ENCODE data around the gene ALDH3A2. TPM values are rescaled to one million over a fixed set of nuclear protein-coding genes. Genes with fewer than 3 reads are reported as not detected.

The ALDH3A2 gene
- total RNA-seq, 2 donors from 2014 or later: 128 to 131 TPM

DNA sequence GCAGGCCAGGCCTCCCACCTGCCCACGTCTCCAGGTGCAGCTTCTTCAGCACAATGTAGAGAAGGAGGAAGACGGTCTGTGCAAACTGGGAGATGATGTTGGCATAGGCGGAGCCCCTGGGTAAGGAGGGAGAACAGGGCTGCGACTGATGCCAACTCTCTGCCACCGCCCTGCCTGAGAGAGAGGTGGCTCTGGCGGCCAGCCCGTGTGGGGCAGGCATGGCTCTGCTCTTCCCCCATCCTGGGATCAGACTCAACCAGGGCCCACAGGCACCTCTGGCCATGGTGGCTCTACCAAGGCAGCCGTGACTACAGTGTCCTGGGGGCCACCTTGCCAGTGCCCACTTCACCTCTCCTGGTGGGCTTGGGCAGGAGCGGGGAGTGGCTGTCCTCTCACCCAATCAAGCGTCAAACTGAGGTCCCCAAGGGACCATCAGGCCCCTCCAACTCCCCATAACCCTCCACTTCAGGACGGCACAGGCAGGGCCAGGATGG, 59.2 kb downstream of the ALDH3A2 start:
- 72 to 79% methylated on average over 4 to 11 of the region's 11 CpGs for WGBS, 2 donors
- TF ChIP-seq POLR2A (IDR thresholded peaks at IDR 0.05) (no peak), CTCF (IDR thresholded peaks at IDR 0.05) (no peak)

DNA sequence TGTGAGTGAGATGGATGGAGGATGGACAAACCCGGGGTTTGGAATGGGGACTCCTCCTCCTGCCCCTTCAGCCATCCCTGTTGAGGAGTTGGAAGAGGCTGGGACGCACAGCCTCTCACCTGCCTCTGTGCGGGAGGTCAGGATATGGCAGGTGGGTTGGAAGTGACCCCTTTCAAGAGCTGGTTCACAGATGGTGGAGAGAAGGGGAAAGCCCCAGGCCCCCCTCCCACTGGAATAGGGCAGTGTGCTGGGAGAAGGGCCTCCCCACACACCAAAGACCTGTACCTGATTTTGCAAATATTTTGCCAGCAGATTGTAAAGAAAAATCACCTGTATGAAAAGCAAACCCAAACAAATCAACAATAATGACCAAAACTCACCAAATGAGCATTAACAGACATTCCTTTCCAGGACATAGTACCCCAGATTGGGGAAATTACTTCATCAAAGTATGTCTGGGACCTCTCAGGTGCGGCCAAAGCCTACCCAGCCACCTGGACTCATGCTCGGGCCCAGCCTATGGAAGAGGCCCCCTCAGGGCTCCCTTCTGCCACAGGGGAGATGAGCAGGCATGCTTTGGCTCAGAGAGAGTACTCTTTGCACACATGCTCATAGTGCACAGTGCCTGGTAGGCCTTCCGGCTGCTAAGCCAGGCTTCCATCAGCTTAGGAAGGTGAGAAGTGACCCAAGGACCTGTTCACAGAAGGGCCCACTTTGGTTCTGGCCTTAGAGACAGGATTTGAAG, 60.1 kb downstream of the ALDH3A2 start:
- H3K27me3 ChIP-seq: no peaks in the 10 kb centered on the region
- WGBS, 2 donors: 86 to 90% methylated on average over 5 to 6 of the region's 6 CpGs
- intact Hi-C loops (cut with DNase I): no loop called here
- no peak overlapping the region for H3K4me3 ChIP-seq
- no peak for DNase-seq
- ATAC-seq: no peak
- H3K27ac ChIP-seq: no peak overlapping the region
- peaks cover 7% of the 10 kb centered on the region for H3K4me1 ChIP-seq
- H3K9me3 ChIP-seq: no peaks in the 10 kb centered on the region
- no peaks in the 10 kb centered on the region for H3K36me3 ChIP-seq (replicated peaks in 1 of 2; ENCODE audit: insufficient read depth in 1 of 2, low read depth in 2 of 2)
- TF ChIP-seq CTCF (IDR thresholded peaks at IDR 0.05) (no peak), POLR2A (IDR thresholded peaks at IDR 0.05) (no peak)

More for the DNA sequence above, 59.2 kb downstream of the ALDH3A2 start:
- peaks cover 11% of the 10 kb centered on the region for H3K4me1 ChIP-seq
- intact Hi-C loops (cut with DNase I): no loop called here
- no peak overlapping the region for H3K27ac ChIP-seq
- no peaks in the 10 kb centered on the region for H3K27me3 ChIP-seq
- H3K36me3 ChIP-seq (replicated peaks in 1 of 2; ENCODE audit: insufficient read depth in 1 of 2, low read depth in 2 of 2): no peaks in the 10 kb centered on the region
- ATAC-seq: no peak
- no peak for DNase-seq
- H3K4me3 ChIP-seq: no peak overlapping the region
- H3K9me3 ChIP-seq: no peaks in the 10 kb centered on the region

GRCh38 chr17:19709841-19710240, 61.3 kb downstream of the ALDH3A2 start:
- no peaks in the 10 kb centered on the region for H3K36me3 ChIP-seq (replicated peaks in 1 of 2; ENCODE audit: insufficient read depth in 1 of 2, low read depth in 2 of 2)
- no peaks in the 10 kb centered on the region for H3K27me3 ChIP-seq
- intact Hi-C loops (cut with DNase I): no loop called here
- H3K27ac ChIP-seq: no peak overlapping the region
- no peak for ATAC-seq
- no peaks in the 10 kb centered on the region for H3K9me3 ChIP-seq
- no peak for DNase-seq
- 87 to 95% methylated on average over 3 of the region's 3 CpGs for WGBS, 2 donors
- TF ChIP-seq POLR2A (IDR thresholded peaks at IDR 0.05) (no peak), CTCF (IDR thresholded peaks at IDR 0.05) (no peak)
- H3K4me3 ChIP-seq: no peak overlapping the region
- H3K4me1 ChIP-seq: peaks cover 7% of the 10 kb centered on the region

DNA sequence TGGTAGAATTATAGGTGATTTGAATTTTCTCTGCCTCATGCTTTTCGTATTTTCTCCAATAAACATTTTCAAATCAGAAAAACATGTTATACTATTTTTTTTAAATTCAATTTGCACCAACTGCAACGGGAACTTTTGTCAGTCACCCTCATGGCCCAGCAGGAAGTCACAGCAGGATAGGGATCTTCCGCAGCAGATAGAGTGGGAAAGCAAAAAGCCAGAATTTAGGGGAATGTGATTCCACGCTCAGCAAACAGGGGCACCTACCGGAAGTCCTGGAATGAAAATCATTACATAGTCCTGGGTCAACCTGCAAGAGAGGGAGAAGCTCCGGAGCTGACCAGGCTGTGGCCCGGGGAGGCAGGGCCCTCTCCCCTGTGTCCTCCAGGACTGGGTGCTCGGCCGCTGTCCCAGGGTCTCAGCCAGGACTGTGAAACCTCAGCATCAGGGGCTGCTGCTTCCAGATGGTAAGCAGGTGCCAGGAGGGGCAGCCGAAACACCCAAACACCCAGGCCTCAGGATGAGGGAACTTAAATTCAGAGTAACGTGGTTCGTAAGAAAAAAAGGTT, 64.0 kb downstream of the ALDH3A2 start:
- ATAC-seq (no peak), DNase-seq (no peak)
- no peak for TF ChIP-seq CTCF (IDR thresholded peaks at IDR 0.05)
- no peak for TF ChIP-seq POLR2A (IDR thresholded peaks at IDR 0.05)
- H3K4me1 ChIP-seq: peaks cover 9% of the 10 kb centered on the region
- no peaks in the 10 kb centered on the region for H3K27me3 ChIP-seq
- H3K27ac ChIP-seq: no peak overlapping the region
- 80% methylated on average over 12 of the region's 12 CpGs for WGBS, 2 donors
- no peaks in the 10 kb centered on the region for H3K36me3 ChIP-seq (replicated peaks in 1 of 2; ENCODE audit: insufficient read depth in 1 of 2, low read depth in 2 of 2)
- H3K4me3 ChIP-seq: no peak overlapping the region
- intact Hi-C loops (cut with DNase I): no loop called here
- no peaks in the 10 kb centered on the region for H3K9me3 ChIP-seq
